TTC549 (cell line): Measurements from ENCODE around the gene HTT.

ENCODE experiments used
- FAIRE-seq: peaks from 2 replicates; lab custom pipeline; 2012; peaks lifted over from hg19 to GRCh38; lab: Jason Lieb, UNC

The HTT gene

DNA sequence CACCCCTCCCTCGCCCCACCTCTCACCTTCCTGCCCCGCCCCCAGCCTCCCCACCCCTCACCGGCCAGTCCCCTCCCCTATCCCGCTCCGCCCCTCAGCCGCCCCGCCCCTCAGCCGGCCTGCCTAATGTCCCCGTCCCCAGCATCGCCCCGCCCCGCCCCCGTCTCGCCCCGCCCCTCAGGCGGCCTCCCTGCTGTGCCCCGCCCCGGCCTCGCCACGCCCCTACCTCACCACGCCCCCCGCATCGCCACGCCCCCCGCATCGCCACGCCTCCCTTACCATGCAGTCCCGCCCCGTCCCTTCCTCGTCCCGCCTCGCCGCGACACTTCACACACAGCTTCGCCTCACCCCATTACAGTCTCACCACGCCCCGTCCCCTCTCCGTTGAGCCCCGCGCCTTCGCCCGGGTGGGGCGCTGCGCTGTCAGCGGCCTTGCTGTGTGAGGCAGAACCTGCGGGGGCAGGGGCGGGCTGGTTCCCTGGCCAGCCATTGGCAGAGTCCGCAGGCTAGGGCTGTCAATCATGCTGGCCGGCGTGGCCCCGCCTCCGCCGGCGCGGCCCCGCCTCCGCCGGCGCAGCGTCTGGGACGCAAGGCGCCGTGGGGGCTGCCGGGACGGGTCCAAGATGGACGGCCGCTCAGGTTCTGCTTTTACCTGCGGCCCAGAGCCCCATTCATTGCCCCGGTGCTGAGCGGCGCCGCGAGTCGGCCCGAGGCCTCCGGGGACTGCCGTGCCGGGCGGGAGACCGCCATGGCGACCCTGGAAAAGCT, at the start of gene HTT, which contains the start of gene HTT-AS:
Gene HTT (plus strand): TSS at position 604 of the 768 bp plus-strand sequence. CDS start 145 bp downstream, at position 749.
Gene HTT-AS (minus strand): TSS at position 461 of the 768 bp plus-strand sequence.
- FAIRE-seq = no peak

DNA sequence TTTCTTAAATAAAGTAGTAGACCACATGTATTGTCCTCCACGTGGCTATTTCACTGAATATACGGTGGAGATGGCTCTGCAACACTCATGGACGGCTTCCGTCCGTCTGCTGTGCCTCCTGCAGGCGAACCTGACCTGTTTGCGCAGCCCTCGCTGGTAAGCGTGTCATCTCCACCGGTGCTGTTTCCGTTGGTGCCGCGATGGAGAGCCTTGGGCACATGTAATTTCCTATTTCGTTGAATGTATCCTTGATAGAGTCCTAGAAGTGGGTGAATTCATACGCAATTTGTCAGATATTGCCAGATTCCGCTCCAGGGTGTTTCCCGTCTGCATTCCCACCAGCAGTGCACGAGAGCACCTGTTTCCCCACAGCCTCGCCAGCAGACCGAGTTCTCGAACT, 48.6 kb upstream of the HTT start:
- no peak for FAIRE-seq

DNA sequence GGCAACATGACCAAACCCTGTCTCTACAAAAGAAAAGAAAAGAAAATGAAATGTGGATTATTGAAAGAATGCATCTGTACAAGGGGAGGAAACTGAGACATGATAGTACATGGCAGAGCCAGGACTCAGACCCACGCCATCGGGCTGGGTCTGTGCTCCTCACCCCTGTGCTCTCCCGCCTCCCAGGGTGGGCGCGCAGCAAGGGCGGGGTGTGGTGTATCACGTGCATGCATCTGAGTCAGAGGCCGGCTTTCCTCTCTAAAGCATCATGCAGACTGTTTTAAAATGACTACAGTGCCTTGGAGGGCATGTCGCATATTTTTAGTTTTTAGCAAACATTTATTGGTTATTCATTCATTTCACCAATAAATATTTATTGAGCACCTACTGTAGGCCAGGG, 47.9 kb upstream of the HTT start:
- no peak for FAIRE-seq

DNA sequence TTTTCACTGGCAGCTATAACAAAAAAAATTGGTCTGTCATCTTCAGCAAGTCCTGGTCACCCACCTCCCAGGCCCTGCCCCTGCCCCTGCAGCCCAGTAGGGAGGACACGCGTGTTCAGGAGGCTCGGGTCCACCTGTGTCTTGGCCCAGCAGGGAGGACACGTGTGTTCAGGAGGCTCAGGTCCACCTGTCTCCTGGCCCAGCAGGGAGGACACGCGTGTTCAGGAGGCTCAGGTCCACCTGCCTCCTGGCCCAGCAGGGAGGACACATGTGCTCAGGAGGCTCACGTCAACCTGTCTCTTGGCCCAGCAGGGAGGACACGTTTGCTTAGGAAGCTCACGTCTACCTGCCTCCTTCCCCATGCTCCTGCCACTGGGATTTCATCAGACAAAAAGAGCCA, 45.0 kb upstream of the HTT start:
- no peak for FAIRE-seq

GRCh38 chr4:3030566-3031356, 43.7 kb upstream of the HTT start:
- FAIRE-seq = no peak

DNA sequence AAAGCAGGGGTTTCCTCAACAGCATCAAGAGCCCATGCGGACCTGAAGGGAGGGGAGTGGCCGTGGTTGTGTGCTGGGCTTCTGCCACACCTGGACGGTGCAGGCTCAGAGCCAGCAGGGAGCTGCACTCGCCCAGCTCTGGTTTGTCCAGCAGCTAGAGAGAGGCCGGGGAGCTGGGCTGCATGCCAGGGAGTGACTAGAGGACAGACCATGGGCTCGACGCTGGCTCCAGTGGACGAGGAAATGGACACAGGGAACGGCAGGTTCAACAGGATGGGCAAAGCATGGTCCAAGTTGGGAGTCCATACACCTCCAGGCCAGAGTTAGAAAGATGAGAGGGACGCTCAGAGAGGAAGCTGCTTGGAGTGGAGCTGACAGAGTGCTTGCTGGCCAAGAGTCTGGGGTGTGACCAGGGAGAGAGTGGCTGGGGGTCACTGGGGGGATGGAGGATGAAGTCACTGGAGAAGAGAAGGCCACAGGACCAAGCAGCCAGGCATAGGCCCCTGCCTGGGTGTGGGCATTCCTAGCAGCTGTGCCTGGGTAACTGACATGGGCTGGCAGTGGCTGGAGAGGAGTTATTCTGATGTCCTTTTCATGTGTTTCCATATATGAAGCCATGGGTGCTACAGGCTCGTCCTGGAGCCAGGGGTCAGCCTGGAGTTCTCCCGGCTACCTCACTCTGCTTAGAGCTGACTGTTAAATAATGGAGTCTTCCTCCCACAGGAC, 43.0 kb upstream of the HTT start:
- FAIRE-seq = no peak

- FAIRE-seq = no peak
These were observed 40.2 kb upstream of the HTT start for GRCh38 chr4:3034231-3034630.

- no peak for FAIRE-seq
These were observed 39.2 kb upstream of the HTT start for GRCh38 chr4:3035249-3035648.

DNA sequence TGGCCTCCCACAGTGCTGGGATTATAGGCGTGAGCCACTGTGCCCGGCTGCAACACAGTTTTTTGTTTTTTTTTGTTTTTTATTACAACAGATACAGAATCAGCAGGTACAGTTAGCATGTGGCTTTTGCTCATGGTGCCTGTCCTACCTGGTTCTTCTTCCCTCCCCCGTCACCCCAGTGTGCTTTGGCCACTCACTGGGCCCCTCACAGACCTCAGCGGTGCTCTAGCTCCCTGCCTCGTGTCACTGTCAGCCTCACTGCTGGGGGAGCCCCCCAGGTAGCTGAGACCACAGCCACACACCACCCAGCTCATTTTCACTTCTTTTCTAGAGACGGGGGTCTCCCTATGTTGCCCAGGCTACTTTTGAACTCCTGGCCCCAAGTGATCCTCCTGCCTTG, 38.8 kb upstream of the HTT start:
- FAIRE-seq = no peak

GRCh38 chr4:3036131-3036952, 38.1 kb upstream of the HTT start:
- FAIRE-seq = no peak

DNA sequence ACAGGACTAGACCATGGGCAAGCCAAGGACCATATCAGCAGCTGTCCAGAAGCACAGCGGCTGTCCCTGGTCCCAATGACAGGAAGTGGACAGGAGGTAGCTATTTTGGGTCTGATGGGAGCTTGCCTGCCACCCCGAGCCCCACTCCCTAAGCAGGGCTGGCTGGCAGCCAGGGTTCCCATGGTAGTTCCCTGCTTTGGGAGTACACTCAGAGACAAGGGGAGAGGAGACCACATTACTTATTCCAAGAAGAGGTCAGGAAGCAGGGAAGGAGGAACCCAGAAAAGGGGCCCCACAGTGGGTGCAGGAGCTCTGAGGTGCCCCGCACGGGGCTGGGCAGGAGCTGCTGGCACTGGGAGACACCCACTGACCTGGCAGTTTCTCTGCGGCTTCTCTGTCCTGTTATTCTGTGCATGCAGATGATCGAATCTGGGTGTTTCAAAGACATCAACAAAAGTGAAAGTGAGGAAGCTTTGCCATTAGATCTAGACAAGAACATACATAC, 36.5 kb upstream of the HTT start:
- no peak for FAIRE-seq

DNA sequence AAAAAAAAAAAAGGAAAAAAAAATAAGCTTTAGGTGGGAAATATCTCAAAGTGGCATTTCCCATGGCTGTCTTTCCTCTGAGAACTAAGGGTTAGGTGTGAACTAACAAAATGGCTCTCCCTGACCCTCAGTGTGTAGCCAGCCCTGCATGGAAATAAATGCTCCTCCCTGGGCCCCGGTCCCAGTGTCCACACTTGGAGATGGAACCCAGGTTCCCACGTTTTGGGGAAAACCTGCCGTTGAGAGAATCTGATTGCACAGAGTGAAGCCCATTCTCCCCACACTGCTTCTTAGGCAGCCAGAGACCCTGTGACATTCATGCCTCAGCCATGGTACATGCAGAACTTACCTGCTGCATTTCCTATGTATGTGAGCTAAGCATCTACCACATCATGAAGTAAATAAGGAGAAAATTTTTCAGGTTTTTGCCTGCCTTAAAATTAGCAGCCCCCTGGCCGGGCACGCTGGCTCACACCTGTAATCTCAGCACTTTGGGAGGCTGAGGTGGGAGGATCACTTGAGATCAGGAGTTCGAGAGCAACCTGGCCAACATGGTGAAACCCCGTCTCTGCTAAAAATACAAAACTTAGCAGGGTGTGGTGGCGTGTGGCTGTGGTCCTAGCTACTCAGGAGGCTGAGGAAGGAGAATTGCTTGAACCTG, 34.6 kb upstream of the HTT start:
- FAIRE-seq = no peak

DNA sequence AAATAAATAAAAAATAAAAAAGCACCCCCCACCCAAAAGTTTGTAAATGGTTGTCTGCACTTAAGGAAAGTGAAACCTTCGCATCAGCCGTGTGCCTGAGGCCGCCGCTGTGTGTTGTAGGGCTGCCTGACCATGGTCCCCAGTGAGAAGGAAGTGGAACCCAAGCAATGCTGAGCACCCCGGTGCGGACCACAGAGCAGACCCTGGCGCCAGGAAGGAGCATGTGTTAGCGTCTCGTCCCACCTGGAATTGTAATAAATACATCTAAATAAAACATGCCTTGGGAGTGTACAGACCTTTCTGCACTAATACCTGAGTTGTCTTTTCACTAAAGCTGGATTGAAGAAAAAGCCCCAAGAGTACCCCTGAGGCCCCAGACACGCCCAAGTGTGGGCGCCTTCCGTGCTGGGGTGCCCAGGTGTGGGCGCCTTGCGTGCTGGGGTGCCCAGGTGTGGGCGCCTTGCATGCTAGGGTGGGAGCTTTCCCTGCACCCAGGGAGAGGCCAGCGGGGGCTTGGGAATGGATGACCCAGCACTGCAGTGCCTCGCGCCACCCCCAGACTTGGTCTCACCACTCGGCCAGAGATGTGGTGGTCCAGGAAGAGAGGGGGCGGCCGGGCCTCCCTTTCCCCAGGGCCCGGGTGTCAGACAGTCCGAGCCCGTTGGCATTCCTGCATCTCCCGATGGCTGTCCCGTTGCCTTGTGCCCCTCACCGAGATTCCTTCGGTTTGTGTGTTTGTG, 33.9 kb upstream of the HTT start:
- FAIRE-seq = no peak

- FAIRE-seq = no peak
These were observed 33.0 kb upstream of the HTT start for GRCh38 chr4:3041192-3042142.

DNA sequence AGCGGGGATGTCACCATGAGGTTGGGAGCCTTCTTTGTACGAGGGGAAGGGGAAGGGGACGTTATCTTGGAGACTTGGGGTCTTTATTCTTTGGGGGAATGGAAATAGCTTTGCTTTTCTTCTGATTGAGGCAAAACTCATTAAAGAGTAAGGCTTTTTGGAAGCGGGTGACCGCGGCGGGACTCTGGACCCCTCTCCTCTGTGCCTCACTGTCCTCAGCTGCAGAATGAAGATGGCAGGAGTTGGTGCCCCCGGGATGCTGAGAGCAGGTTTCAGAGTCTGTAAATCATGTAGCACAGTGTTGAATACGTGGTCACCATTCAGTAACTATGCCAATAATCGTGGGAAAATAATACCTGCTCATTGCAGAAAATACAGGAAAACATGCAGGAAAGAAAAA, 32.3 kb upstream of the HTT start:
- no peak for FAIRE-seq

DNA sequence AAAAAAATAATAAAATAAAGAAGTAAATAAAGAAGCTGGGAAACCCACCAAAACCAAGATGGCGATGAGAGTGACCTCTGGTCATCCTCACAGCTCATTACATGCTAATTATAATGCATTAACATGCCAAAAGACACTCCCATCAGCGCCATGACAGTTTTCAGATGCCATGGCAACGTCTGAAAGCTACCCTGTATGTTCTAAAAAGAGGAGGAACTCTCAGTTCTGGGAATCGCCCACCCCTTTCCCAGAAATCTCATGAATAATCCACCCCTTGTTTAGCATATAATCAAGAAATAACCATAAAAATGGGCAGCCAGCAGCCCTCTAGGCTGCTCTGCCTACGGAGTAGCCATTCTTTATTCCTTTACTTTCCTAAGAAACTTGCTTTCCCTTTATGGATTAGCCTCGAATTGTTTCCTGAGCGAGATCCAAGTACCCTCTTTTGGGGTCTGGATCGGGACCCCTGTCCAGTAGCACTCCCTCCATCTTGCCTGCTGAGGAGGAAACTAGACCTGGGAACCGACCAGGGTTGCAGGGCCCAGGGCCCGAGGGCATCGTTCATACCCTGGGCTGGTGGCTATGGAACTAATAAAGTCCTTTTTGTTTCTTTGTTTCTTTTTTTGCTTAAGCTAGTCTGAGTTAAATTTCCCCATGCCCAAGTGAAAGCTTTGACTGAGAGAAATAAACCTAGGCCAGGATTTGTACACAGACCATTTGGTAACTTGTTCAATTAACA, 31.0 kb upstream of the HTT start:
- no peak for FAIRE-seq

DNA sequence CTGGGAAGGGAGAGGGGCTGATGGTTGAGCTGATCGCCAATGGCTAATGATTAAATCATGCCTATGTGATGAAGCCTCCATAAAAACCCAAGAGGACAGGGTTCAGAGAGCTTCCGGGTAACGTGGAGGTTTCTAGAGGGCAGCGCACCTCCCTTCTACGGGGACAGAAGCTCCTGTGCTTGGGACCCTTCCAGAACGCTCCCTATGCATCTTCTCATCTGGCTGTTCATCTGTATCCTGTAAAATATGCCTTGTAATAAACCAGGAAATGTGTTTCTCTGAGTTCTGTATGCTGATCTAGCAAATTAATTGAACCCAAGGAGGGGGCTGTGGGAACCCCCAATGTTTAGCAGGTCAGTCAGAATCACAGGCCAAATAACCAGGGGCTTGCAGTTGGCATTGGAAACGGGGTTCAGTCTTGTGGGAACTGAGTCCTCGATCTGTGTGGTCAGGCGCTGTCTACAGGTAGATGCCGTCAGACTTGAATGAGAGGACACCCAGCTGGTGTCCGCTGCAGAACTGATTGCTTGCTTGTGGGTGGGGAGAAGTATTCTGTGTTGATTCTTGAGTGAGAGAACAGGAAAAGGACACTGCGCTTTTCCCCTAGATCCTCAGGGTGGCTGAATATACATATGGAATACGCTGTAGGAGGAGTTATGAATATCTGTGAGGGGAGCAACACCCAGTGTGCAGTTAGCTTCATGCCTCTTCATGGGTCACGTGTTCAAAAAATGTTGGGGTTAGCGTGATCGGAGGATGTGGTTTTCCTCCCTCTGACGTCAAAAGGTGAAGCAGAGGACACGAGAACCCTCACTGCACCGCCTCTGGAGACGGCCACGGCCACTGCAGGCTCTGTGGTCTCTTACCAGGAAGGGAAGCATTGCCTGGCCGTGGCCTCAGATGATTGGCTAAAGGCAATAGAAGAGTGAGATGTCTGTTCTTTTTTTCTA, 29.3 kb upstream of the HTT start:
- FAIRE-seq = no peak

GRCh38 chr4:3046162-3046561, 28.3 kb upstream of the HTT start:
- FAIRE-seq = no peak
